SU-DHL-6 (cell line): ENCODE data around the gene CALN1.

ENCODE experiments used
- H2AFZ ChIP-seq: fragments of 200-600 bp; sonication (generic); 2 replicates; pipeline ENCODE4 v1.6.1; 2014; ENCODE audit warnings: low read depth, mild to moderate bottlenecking, moderate library complexity, mixed read lengths, antibody characterized with exemption, low read length; ENCODE audit not compliant: severe bottlenecking
- H3F3A ChIP-seq: fragments of 200-600 bp; shearing (Covaris generic); 2 replicates; pipeline ENCODE4 v1.6.0; 2016; ENCODE audit warnings: antibody characterized with exemption, mild to moderate bottlenecking; ENCODE audit not compliant: insufficient read depth
- H3K27ac ChIP-seq: fragments of 200-600 bp; sonication (generic); 2 replicates; pipeline ENCODE4 v1.5.1; 2016; ENCODE audit warnings: low read depth, mild to moderate bottlenecking, low read length, moderate library complexity, mixed read lengths
- H3K27me3 ChIP-seq: fragments of 200-600 bp; sonication (generic), shearing (Covaris generic); 2 replicates; pipeline ENCODE4 v1.6.0; 2014; ENCODE audit warnings: mild to moderate bottlenecking, low read length
- H3K36me3 ChIP-seq: fragments of 200-600 bp; sonication (generic); 2 replicates; pipeline ENCODE4 v1.6.1; 2014; ENCODE audit warnings: mild to moderate bottlenecking, low read length, mixed read lengths
- H3K4me2 ChIP-seq: fragments of 300-600, 200-600 bp; shearing (Covaris generic), sonication (generic); 2 replicates; pipeline ENCODE4 v1.6.0; 2014; ENCODE audit warnings: low read length, low read depth, mild to moderate bottlenecking; ENCODE audit not compliant: poor library complexity, severe bottlenecking
- H3K4me3 ChIP-seq: fragments of 200-600 bp; sonication (generic); 2 replicates; pipeline ENCODE4 v1.5.1; 2014; ENCODE audit warnings: antibody characterized with exemption, low read length, mild to moderate bottlenecking, mixed read lengths; ENCODE audit not compliant: insufficient read depth, poor library complexity, severe bottlenecking
- H3K79me2 ChIP-seq: fragments of 200-600 bp; sonication (generic); 2 replicates; pipeline ENCODE4 v1.6.1; 2014; ENCODE audit warnings: mild to moderate bottlenecking, low read length, moderate library complexity; ENCODE audit not compliant: insufficient read depth
- H3K9ac ChIP-seq: fragments of 200-600 bp; sonication (generic); 2 replicates; pipeline ENCODE4 v1.7.0; 2014; ENCODE audit warnings: mild to moderate bottlenecking, low read length
- H3K9me2 ChIP-seq: fragments of 200-600 bp; sonication (generic); replicated peaks from 2 replicates; pipeline ENCODE4 v1.6.1; 2014; ENCODE audit warnings: low read length; ENCODE audit not compliant: insufficient read depth
- H3K9me3 ChIP-seq: fragments of 200-600 bp; sonication (generic); 2 replicates; pipeline ENCODE4 v1.6.1; 2014; ENCODE audit warnings: low read length, mixed read lengths; ENCODE audit not compliant: insufficient read depth
- H4K20me1 ChIP-seq: fragments of 200-600 bp; sonication (generic); 2 replicates; pipeline ENCODE4 v1.6.1; 2014; ENCODE audit warnings: low read depth, mild to moderate bottlenecking, antibody characterized with exemption, low read length, moderate library complexity, mixed read lengths
- EZH2phosphoT487 ChIP-seq: fragments of 200-600 bp; sonication (generic), shearing (Covaris generic); conservative IDR thresholded peaks from 2 replicates; pipeline ENCODE4 v1.6.1; 2018; ENCODE audit warnings: mild to moderate bottlenecking, antibody characterized with exemption, low read length, moderate library complexity, mixed read lengths
- TF ChIP-seq, protein P1 (sequence below): fragments of 200-600 bp; sonication (generic); IDR thresholded peaks from one replicate; pipeline ENCODE4 v1.5.1; 2017; ENCODE audit warnings: antibody characterized with exemption, mild to moderate bottlenecking, low read length, moderate library complexity; ENCODE audit not compliant: insufficient read depth, poor library complexity, severe bottlenecking

Gene CALN1

DNA sequence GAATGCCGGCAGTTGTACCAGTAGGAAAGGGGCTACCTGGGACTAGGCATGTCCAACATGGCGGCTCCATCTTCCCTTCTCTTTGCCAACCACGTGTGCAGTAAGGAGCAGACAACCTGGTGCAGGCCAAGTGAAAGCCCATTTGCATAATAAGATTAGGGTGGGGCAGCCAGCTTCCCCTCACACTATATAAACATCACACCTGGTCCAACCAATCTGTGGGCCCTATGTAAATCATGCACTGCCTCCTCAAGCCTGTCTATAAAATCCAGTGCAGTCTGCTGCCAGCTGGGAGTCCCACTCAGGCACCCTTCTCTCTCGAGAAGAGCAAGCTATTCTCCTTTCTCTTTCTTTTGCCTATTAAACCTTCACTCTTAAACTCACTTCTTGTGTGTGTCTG, 429.3 kb downstream of the CALN1 start:
- TF ChIP-seq, protein P1, sequence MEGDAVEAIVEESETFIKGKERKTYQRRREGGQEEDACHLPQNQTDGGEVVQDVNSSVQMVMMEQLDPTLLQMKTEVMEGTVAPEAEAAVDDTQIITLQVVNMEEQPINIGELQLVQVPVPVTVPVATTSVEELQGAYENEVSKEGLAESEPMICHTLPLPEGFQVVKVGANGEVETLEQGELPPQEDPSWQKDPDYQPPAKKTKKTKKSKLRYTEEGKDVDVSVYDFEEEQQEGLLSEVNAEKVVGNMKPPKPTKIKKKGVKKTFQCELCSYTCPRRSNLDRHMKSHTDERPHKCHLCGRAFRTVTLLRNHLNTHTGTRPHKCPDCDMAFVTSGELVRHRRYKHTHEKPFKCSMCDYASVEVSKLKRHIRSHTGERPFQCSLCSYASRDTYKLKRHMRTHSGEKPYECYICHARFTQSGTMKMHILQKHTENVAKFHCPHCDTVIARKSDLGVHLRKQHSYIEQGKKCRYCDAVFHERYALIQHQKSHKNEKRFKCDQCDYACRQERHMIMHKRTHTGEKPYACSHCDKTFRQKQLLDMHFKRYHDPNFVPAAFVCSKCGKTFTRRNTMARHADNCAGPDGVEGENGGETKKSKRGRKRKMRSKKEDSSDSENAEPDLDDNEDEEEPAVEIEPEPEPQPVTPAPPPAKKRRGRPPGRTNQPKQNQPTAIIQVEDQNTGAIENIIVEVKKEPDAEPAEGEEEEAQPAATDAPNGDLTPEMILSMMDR: no peak
- no peak for TF ChIP-seq EZH2phosphoT487
- Histone ChIP-seq H3K79me2 (no peaks in the 10 kb centered on the region), H4K20me1 (no peaks in the 10 kb centered on the region), H3F3A (no peaks in the 10 kb centered on the region), H2AFZ (no peak overlapping the region), H3K4me3 (no peak overlapping the region), H3K4me2 (no peak overlapping the region), H3K27me3 (no peaks in the 10 kb centered on the region), H3K9me3 (no peaks in the 10 kb centered on the region), H3K36me3 (no peaks in the 10 kb centered on the region), H3K27ac (no peak overlapping the region), H3K9me2 (no peaks in the 10 kb centered on the region), H3K9ac (no peak overlapping the region)

DNA sequence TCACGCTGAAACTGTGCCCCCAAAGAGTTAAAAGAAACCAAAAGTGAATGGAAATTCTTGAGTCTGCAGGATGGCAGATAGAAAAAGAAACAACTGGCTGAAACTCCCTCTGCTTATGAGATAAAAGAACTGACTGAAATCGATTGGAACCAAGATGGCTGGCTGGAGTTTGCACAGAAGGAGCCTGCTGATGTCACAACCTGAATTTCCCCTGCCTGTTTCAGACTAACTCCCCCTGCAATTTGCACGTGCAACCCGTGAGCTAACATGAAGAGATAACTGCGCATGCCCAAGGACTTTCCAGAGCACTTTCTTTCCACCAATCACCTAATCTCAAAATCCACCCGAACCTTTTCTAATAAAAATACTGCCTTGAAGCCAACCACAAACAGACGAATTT, 435.5 kb downstream of the CALN1 start:
- no peaks in the 10 kb centered on the region for H3K27me3 ChIP-seq
- H3K9me3 ChIP-seq: no peaks in the 10 kb centered on the region
- H3K9me2 ChIP-seq: no peaks in the 10 kb centered on the region
- H3F3A ChIP-seq: no peaks in the 10 kb centered on the region
- H2AFZ ChIP-seq: no peak overlapping the region
- H3K27ac ChIP-seq: no peak overlapping the region
- H4K20me1 ChIP-seq: no peaks in the 10 kb centered on the region
- no peak overlapping the region for H3K9ac ChIP-seq
- H3K36me3 ChIP-seq: no peaks in the 10 kb centered on the region
- TF ChIP-seq, protein P1: no peak
- no peak for TF ChIP-seq EZH2phosphoT487
- H3K4me2 ChIP-seq: no peak overlapping the region
- no peak overlapping the region for H3K4me3 ChIP-seq
- no peaks in the 10 kb centered on the region for H3K79me2 ChIP-seq

DNA sequence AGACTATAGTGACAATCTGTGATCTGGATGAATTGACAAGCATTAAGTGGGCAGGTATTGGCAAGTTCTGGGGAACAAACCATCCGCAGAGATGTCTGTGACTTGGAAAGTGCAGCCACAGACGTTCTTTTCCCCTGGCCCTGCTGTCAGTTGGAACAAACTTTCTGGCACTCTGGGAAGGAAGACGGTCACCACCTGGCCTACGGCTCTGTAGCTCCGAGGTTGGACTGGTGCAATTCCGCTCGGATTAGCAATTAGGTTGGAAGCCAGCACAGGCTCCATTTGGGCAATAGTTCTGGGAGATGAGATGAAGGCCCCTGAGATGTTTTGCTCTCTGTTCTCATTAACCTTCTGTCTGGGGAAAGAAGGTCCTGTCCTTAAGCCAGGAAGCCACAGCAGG, 437.5 kb downstream of the CALN1 start:
- no peak overlapping the region for H3K27ac ChIP-seq
- no peaks in the 10 kb centered on the region for H4K20me1 ChIP-seq
- H3K9ac ChIP-seq: no peak overlapping the region

More for the DNA sequence above, 437.5 kb downstream of the CALN1 start:
- Histone ChIP-seq H3K9me3 (no peaks in the 10 kb centered on the region), H3K27me3 (no peaks in the 10 kb centered on the region), H3K36me3 (no peaks in the 10 kb centered on the region), H3K79me2 (no peaks in the 10 kb centered on the region), H2AFZ (no peak overlapping the region), H3K4me2 (no peak overlapping the region), H3K4me3 (no peak overlapping the region), H3F3A (no peaks in the 10 kb centered on the region), H3K9me2 (no peaks in the 10 kb centered on the region)
- TF ChIP-seq, protein P1: no peak
- no peak for TF ChIP-seq EZH2phosphoT487
